LNCaP clone FGC (cell line): Measurements from ENCODE around the gene WDR7.

Source experiments
- DNase-seq: peaks from one replicate; pipeline ENCODE4 v3.0.0-alpha.2; 2011; ENCODE audit warnings: low read depth
- H3K4me3 ChIP-seq: 2 replicates; pipeline ENCODE4 v1.5.1; 2011; ENCODE audit warnings: mild to moderate bottlenecking, low read depth, low read length, control low read depth
- TF ChIP-seq, protein P1 (sequence below): IDR thresholded peaks from 2 replicates; pipeline ENCODE4 v1.5.1; 2012; ENCODE audit warnings: mild to moderate bottlenecking; ENCODE audit not compliant: control insufficient read depth, insufficient read depth; ENCODE audit errors: extremely low read depth

Gene WDR7

DNA sequence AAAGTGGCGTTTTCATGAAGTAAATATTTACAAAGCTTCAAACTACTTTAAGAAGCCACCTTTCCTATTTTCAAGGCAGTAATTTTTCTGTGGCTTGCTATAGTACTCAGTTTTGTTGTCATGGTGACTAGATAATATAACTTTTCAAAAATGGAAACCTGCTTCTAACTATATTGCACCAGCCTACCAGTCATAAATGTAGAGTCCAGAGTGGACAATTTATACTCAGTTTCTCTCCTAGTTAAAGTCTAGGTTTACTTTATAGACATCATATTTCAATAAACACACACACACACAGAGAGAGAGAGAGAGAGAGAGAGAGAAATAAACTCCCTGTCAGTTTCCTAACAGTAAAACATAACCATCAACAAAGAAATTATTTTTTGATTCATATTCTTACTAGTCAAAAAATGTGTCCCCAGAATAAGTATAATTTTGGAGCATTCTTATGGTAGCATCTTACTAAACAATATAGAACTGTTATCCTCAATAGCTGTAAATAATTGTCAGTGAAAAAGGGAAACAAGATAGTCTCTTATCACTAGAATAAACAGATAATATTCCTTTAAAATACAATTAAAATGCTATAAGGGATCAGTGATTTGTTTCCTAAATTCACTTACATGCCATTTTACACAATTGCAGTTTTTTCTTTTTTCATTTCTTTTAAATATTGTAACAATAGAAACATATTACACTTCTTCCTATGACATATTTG, 332.3 kb downstream of the WDR7 start:
- no peak for DNase-seq
- TF ChIP-seq, protein P1, sequence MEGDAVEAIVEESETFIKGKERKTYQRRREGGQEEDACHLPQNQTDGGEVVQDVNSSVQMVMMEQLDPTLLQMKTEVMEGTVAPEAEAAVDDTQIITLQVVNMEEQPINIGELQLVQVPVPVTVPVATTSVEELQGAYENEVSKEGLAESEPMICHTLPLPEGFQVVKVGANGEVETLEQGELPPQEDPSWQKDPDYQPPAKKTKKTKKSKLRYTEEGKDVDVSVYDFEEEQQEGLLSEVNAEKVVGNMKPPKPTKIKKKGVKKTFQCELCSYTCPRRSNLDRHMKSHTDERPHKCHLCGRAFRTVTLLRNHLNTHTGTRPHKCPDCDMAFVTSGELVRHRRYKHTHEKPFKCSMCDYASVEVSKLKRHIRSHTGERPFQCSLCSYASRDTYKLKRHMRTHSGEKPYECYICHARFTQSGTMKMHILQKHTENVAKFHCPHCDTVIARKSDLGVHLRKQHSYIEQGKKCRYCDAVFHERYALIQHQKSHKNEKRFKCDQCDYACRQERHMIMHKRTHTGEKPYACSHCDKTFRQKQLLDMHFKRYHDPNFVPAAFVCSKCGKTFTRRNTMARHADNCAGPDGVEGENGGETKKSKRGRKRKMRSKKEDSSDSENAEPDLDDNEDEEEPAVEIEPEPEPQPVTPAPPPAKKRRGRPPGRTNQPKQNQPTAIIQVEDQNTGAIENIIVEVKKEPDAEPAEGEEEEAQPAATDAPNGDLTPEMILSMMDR = no peak

DNA sequence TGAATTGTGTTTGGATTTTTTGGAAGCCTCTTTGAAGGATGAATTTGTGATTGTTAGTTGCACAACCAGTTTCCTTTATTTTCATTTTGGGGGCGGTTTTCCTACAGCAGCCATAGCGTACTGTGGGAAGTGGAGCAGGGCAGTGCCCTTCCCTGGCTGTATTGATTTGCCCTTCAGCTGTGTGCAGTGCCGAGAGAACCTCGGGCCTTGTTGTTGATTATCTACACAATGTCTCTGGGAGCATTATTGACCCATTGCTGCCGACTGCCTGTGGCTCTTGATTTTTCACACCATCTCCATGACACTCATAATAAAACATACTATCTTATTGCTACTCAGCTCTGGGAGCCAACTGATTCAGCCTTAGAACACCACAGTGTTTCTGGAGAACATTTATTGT, 333.6 kb downstream of the WDR7 start:
- no peak for DNase-seq
- TF ChIP-seq, protein P1 = no peak
- H3K4me3 ChIP-seq = no peak overlapping the region

More for the DNA sequence above, 332.3 kb downstream of the WDR7 start:
- no peak overlapping the region for H3K4me3 ChIP-seq

DNA sequence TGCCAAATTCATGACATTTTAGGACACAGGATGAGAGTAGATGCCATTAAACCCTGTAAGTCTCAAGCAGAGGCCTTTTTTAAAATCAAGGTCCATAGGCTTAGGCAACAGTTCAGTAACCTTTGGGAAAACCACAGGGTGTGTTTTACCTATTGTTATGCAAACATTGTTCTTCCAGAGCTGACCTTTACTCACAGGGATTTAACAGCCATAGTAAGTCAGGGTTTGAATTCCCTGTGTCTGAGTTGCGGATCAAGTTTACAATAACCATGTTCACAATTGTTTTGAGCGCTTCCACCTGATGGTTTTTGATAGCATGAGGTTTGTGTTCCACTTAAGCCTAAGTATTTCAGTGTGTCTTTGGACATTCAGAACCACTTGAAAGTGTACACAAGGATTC, 335.7 kb downstream of the WDR7 start:
- H3K4me3 ChIP-seq = no peak overlapping the region
- TF ChIP-seq, protein P1 = no peak
- no peak for DNase-seq

DNA sequence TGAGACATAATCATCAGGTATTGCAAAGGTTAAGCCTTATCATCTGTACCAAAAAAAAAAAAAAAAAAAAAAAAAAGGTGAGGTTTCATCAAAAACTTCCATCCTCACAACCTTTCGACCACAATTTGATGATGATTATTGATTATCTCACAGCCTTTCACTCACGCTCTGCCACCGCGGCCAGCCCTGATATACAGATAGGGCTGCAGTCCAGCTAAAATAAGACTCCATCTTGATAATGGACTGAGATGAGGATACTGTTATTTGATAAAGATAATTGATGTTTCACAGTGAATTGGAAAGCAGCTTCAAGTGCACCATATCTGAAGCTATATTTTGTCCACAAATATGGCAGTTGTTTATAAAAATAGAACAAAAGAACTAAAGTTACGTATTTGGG, 336.1 kb downstream of the WDR7 start:
- DNase-seq = no peak
- H3K4me3 ChIP-seq = no peak overlapping the region
- TF ChIP-seq, protein P1 = no peak

DNA sequence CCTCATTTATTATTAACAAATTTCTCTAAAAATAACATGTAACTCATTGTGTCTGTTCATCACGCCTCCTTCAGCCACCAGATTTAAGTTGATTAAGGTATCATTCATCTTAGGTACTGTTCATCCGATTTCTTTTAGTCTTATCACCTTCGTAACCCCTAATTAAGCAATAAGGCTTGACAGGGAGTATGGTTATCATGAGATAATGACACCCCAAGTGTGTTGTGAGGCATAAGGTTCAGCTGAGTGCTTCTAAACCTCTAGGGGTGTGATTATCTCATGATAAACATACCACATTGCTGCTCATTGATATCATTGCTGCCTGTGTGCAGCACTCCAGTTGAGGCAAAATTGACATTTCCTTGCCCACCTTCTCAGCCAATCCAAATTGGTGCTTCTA, 336.9 kb downstream of the WDR7 start:
- TF ChIP-seq, protein P1 = no peak
- DNase-seq = no peak
- no peak overlapping the region for H3K4me3 ChIP-seq

DNA sequence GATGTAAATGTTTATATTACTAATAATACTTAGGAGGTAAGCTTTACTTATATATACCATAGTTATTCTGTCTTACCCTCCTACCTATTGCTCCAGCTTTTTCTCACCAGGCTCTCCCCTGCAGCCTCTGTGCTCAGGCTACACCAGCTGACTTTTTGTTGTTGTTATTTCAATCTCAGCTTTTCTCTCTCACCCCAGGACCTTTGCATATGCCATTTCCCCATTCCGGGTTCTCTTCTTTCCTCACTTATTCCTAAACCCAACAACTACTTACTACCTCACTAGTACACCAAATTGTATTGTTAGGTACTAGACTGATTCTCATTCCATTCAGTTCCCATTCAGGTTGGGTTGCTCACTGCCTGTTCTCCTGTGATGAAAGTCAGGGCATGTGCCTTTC, 339.5 kb downstream of the WDR7 start:
- no peak for DNase-seq
- H3K4me3 ChIP-seq = no peak overlapping the region
- TF ChIP-seq, protein P1 = no peak

DNA sequence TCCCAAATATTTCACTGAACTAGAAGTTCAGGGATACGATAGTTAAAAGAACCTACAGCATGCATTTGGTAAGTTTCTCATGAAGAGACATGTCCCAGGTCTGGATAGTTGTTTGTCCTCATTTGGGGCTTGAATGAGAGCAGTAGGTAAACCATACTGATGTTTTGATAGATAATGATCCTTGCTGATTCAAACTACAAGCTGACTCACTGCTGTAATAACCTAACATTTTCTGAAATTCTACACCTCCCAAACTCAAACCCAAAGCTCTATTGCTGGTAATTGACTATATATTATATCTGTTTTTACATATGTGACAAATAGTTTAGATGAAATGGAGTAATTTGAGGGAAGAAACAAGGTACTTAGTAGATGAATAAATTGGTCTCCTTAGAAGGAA, 341.6 kb downstream of the WDR7 start:
- no peak for DNase-seq
- TF ChIP-seq, protein P1 = no peak
- H3K4me3 ChIP-seq = no peak overlapping the region
